ENCODE measurements around the gene GRIN2A. TPM values are rescaled to one million over a fixed set of nuclear protein-coding genes. Genes with fewer than 3 reads are reported as not detected.

Gene GRIN2A
- total RNA-seq, 1 donor from 2014 or later = not detected

DNA sequence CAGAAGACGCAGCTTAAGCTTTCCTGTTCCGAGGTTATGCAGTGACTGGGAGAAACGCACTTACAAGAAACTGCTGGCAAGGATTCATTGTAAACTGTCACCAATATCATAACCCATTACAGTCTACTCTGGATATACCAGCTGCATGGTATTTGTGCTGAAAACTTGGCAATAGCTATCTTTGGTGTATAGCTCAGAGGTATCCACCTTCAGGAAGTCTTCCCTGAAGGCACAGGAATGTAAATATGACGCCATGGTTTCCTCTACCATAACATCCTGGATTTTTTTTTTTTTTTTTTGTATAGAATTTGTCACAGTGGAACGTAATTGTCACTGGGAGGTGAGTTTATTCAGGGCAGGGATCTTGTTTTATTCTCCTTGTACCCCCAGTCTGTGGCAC, 406.2 kb downstream of the GRIN2A start:
- no peak overlapping the region for H3K4me3 ChIP-seq (ENCODE audit: low read depth, low read length)
- DNase-seq (ENCODE audit: low read depth) = no peak
- TF ChIP-seq, protein P1, sequence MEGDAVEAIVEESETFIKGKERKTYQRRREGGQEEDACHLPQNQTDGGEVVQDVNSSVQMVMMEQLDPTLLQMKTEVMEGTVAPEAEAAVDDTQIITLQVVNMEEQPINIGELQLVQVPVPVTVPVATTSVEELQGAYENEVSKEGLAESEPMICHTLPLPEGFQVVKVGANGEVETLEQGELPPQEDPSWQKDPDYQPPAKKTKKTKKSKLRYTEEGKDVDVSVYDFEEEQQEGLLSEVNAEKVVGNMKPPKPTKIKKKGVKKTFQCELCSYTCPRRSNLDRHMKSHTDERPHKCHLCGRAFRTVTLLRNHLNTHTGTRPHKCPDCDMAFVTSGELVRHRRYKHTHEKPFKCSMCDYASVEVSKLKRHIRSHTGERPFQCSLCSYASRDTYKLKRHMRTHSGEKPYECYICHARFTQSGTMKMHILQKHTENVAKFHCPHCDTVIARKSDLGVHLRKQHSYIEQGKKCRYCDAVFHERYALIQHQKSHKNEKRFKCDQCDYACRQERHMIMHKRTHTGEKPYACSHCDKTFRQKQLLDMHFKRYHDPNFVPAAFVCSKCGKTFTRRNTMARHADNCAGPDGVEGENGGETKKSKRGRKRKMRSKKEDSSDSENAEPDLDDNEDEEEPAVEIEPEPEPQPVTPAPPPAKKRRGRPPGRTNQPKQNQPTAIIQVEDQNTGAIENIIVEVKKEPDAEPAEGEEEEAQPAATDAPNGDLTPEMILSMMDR (conservative IDR thresholded peaks at IDR 0.05; ENCODE audit: low read depth, low read length) = no peak

DNA sequence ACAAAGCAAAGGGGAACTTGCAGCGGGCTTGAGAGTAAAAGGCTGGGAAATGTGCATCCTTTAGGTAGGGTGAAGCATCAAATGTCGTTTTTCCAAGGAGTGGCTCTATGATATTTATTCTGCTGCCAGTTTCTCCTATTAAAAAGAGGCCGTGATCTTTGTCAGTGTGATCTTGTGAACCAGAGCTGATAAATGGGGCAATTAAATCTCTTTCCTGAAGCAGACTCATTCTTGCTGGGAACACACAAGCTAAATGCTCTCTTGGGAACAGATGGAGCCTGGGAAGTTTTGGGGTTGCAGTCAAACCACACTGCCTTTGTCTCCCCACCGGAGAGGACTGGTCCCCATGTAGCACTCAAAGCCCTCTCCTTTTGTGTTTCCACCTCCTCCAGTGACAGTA, 408.9 kb downstream of the GRIN2A start:
- DNase-seq (ENCODE audit: low read depth) = no peak
- H3K4me3 ChIP-seq (ENCODE audit: low read depth, low read length) = no peak overlapping the region
- TF ChIP-seq, protein P1 (conservative IDR thresholded peaks at IDR 0.05; ENCODE audit: low read depth, low read length) = no peak

DNA sequence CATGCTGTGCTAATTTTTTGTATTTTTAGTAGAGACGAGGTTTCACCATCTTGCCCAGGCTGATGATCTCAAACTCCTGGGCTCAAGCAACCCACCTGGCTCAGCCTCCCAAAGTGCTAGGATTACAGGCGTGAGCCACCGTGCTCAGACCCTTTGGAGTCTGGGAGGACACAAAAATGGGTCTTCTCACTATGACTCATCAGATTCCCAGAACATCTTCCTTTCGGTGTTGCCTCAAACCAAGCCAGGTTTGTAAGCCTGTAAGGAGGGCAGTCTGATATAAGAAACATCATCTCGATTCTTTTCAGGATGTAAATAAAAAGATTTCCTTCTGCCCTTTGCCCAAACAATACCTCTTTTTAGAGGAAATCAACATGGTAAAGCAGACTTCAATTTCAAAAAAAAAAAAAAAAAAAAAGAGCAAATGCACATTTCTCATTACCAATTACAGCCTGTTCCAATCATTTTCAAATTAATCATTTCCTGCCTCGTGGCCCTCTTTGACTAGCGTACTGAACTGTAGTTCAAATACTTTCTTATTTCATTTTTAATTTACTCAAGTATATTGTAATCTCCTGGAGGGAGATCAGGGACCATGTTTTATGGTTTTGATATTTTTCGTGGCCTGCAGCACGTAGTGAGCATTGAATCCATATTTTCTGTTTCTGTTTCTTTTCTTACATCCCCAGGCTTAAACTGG, 409.6 kb downstream of the GRIN2A start:
- TF ChIP-seq, protein P1 (conservative IDR thresholded peaks at IDR 0.05; ENCODE audit: low read depth, low read length) = no peak
- no peak overlapping the region for H3K4me3 ChIP-seq (ENCODE audit: low read depth, low read length)

DNA sequence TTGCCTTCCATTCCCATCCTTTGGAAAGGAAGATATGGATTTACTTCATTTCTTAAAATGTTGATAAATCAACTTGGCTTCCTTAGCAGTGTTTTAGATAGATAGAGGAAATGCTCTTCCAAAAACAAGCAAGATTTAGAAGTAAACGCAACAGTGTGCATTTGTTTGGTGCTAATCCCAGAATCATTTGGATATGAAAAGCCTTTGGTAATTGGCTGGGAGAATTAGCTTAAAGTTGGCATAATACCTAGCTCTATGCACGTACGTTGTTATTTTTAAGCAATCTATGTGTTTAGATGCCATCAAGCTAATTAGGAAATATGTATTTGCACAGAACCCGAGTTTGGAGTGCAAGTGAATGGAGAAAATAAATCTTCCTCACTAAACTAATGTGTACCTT, 415.3 kb downstream of the GRIN2A start:
- H3K4me3 ChIP-seq (ENCODE audit: low read depth, low read length) = no peak overlapping the region
- TF ChIP-seq, protein P1 (conservative IDR thresholded peaks at IDR 0.05; ENCODE audit: low read depth, low read length) = no peak
- DNase-seq (ENCODE audit: low read depth) = no peak

More for the DNA sequence above, 409.6 kb downstream of the GRIN2A start:
- DNase-seq (ENCODE audit: low read depth) = no peak

DNA sequence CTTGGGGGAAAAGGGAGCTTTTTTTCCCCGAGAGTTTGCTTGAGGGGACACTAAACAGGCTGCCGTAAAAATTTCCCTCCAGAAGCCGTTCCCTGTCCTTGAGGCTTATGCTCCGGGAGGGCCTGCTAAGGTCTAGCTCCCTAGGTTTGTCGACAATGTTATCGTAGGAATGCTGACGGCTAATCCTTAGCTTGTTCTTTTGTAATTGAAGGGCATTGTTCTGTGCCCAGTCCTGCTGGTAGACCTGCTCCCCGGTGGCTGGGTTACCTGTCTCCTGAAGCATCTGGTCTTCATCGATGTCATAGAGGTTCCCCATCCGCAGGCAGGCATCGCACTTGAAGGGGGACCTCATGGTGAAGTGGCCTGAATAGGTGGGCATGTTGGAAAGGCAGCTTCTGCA, 418.7 kb downstream of the GRIN2A start:
- TF ChIP-seq, protein P1 (conservative IDR thresholded peaks at IDR 0.05; ENCODE audit: low read depth, low read length) = no peak
- no peak for DNase-seq (ENCODE audit: low read depth)
- H3K4me3 ChIP-seq (ENCODE audit: low read depth, low read length) = no peak overlapping the region

DNA sequence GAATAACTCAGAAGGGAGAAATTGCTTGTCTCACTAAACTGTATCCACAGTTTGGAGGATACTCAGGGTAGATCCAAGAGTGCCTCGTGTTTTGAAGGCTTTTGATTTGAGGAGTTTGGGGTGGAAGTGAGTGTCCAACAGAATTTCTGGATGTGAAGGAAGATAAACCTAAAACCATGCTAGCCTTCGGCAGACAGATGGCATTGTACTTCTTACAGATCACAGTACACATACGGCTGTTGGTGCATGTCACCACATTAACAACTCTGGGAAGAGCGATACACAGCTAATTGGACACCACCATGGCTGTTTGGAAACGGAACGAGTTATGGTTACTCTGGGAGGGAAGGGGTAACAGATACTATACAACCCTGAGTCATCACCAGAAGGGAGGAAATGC, 420.4 kb downstream of the GRIN2A start:
- DNase-seq (ENCODE audit: low read depth) = no peak
- no peak overlapping the region for H3K4me3 ChIP-seq (ENCODE audit: low read depth, low read length)
- TF ChIP-seq, protein P1 (conservative IDR thresholded peaks at IDR 0.05; ENCODE audit: low read depth, low read length) = no peak

DNA sequence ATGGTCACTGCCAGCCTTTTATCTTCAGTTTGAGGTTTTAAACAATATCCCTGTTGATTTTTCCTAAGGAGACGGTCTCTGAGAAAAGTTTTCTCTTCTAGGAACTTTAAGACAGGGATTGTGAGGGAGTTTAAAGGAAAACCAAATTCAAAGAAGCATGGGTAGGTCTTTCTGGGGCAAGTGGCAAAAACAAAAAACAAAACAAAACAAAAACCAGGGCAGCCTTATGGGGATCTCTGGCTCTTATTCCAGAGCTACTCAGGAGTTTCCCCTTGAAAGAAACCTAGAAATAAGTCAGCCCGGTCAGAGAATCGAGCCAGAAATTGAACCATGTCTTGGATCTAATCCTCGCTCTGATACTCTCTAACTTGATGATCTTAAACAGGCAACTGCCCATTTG, 424.5 kb downstream of the GRIN2A start:
- TF ChIP-seq, protein P1 (conservative IDR thresholded peaks at IDR 0.05; ENCODE audit: low read depth, low read length) = no peak
- no peak for DNase-seq (ENCODE audit: low read depth)
- no peak overlapping the region for H3K4me3 ChIP-seq (ENCODE audit: low read depth, low read length)
